ENCODE data around the gene EML3.

Gene EML3

GRCh38 chr11:62607714-62608113 lies 4.9 kb downstream of the EML3 start:
- H3K27ac ChIP-seq = no peak overlapping the region; the same call in 1 of the 2 replicates
- no peak for TF ChIP-seq CTCF (IDR thresholded peaks at IDR 0.05; ENCODE audit: low read depth, low read length)
- H3K36me3 ChIP-seq = peaks cover 4% of the 10 kb centered on the region
- H3K4me3 ChIP-seq (ENCODE audit: low read depth, low read length) = no peak overlapping the region
- DNase-seq = no peak
- H3K27me3 ChIP-seq (ENCODE audit: insufficient read depth, low read depth, severe bottlenecking) = no peaks in the 10 kb centered on the region
- H3K9me3 ChIP-seq (ENCODE audit: severe bottlenecking) = no peaks in the 10 kb centered on the region

DNA sequence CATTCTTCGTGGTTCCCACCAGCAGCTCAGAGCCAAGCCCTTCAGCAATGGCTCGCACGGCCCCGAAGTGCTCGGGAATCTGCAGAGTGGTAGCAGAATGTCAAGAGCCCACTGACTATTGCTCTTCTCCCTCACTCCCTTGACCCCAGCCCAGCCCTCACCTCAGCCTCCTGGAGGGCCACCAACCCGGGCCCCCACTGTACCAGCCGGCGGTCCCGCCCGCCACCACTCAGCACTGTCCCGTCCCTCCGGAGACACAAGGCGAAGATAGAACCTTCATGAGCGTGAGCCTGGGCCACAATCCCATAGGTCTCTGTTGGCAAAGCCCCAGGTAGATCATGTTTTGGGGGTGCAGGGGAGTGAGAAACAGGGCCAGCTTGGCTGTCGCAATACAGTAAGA lies 6.7 kb downstream of the EML3 start:
- Histone ChIP-seq H3K4me3 (ENCODE audit: low read depth, low read length) (no peak overlapping the region), H3K27me3 (ENCODE audit: insufficient read depth, low read depth, severe bottlenecking) (no peaks in the 10 kb centered on the region), H3K27ac (no peak overlapping the region), H3K36me3 (peaks cover 11% of the 10 kb centered on the region), H3K9me3 (ENCODE audit: severe bottlenecking) (no peaks in the 10 kb centered on the region)
- TF ChIP-seq CTCF (IDR thresholded peaks at IDR 0.05; ENCODE audit: low read depth, low read length) = no peak
- no peak for DNase-seq

DNA sequence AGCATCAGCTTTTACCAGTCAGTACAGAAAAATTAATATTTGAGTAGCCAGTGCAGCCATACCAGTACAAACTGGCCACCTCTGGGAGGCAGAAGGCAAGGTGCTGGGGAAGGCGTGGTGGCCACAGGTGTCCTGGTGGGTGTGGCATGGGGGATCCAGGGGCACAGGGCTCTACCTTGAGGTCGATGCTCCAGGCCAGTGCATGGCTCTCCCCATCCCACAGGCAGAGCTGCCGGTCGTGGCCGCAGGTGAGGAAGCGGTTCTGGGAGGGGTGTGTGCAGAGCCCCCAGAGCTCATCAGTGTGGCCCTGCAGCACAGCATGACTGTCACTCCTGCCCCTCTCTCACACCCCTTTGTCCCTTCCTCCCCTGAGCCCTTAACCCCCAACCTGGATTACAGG lies 7.1 kb downstream of the EML3 start:
- Histone ChIP-seq H3K4me3 (ENCODE audit: low read depth, low read length) (no peak overlapping the region), H3K27ac (no peak overlapping the region), H3K36me3 (peaks cover 14% of the 10 kb centered on the region), H3K27me3 (ENCODE audit: insufficient read depth, low read depth, severe bottlenecking) (no peaks in the 10 kb centered on the region), H3K9me3 (ENCODE audit: severe bottlenecking) (no peaks in the 10 kb centered on the region)
- no peak for TF ChIP-seq CTCF (IDR thresholded peaks at IDR 0.05; ENCODE audit: low read depth, low read length)
- DNase-seq = no peak

GRCh38 chr11:62604460-62605120 lies 8.0 kb downstream of the EML3 start:
- H3K9me3 ChIP-seq (ENCODE audit: severe bottlenecking) = no peaks in the 10 kb centered on the region
- peak; percentile 55 for DNase-seq
- no peaks in the 10 kb centered on the region for H3K27me3 ChIP-seq (ENCODE audit: insufficient read depth, low read depth, severe bottlenecking)
- peak overlapping the region; percentile 32 for H3K27ac ChIP-seq
- H3K36me3 ChIP-seq = peaks cover 23% of the 10 kb centered on the region
- no peak overlapping the region for H3K4me3 ChIP-seq (ENCODE audit: low read depth, low read length)
- no peak for TF ChIP-seq CTCF (IDR thresholded peaks at IDR 0.05; ENCODE audit: low read depth, low read length)

DNA sequence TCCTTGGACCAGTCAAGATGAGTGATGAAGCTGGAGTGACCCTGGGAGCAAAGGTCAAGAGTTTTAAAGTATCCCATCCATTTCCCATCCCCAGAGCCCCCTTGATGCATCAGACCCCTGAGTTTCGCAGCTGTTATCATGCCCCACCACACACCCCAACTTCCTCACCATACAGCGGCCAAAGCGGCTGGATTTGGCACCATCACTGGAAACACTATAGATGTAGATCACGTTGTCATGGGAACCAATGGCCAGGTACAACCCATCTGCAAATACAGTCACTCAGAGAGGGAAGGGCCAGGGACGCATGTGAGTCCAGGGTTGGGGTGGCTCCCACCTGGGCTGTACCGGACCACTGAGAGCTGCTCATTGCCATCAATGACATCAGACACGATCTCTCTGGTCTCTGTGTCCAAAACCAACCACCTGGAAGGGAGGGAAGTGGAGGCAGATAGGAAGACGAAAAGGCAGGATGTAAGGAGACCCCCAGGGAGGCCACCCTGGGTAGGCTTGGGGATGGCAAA lies 8.7 kb downstream of the EML3 start:
- H3K9me3 ChIP-seq (ENCODE audit: severe bottlenecking) = no peaks in the 10 kb centered on the region
- TF ChIP-seq CTCF (IDR thresholded peaks at IDR 0.05; ENCODE audit: low read depth, low read length) = no peak
- H3K27ac ChIP-seq = no peak overlapping the region
- H3K27me3 ChIP-seq (ENCODE audit: insufficient read depth, low read depth, severe bottlenecking) = no peaks in the 10 kb centered on the region
- no peak overlapping the region for H3K4me3 ChIP-seq (ENCODE audit: low read depth, low read length)
- DNase-seq = no peak
- peaks cover 29% of the 10 kb centered on the region for H3K36me3 ChIP-seq

DNA sequence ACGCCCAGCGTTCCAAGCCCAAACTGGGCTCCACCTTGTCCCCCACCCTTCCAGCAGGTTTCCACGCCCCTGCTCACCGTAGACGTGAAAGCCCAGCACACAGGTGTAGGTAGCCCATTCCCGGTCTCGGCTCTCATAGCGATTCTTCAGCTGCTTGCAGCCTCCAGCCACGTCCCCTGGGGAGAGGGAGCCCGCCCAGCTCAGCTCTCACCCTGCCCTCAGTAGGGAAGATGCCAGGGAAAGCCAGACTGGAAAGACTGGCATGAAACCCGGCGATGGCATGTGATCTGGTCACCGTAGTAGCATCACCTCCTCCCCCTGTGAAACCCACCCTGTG lies 9.5 kb downstream of the EML3 start:
- no peak for TF ChIP-seq CTCF (IDR thresholded peaks at IDR 0.05; ENCODE audit: low read depth, low read length)
- H3K4me3 ChIP-seq (ENCODE audit: low read depth, low read length) = no peak overlapping the region
- no peaks in the 10 kb centered on the region for H3K27me3 ChIP-seq (ENCODE audit: insufficient read depth, low read depth, severe bottlenecking)
- no peaks in the 10 kb centered on the region for H3K9me3 ChIP-seq (ENCODE audit: severe bottlenecking)
- no peak overlapping the region for H3K27ac ChIP-seq
- no peak for DNase-seq
- peaks cover 37% of the 10 kb centered on the region for H3K36me3 ChIP-seq
